DOHH2 (cell line): Measurements from ENCODE around the gene MEST.

Experiments
- CTCF ChIP-seq: fragments of 200-600 bp; sonication (generic); IDR thresholded peaks from one replicate; pipeline ENCODE4 v1.5.1; 2014; ENCODE audit warnings: antibody characterized with exemption, mild to moderate bottlenecking, low read depth, low read length; ENCODE audit not compliant: poor library complexity, severe bottlenecking
- EZH2phosphoT487 ChIP-seq: fragments of 200-600 bp; sonication (generic); IDR thresholded peaks from 2 replicates; pipeline ENCODE4 v1.6.1; 2017; ENCODE audit warnings: borderline replicate concordance, mild to moderate bottlenecking, antibody characterized with exemption, low read length, moderate library complexity, mixed read lengths

- TF ChIP-seq CTCF (no peak), EZH2phosphoT487 (no peak)
Observed at GRCh38 chr7:130485734-130486113, 6.2 kb upstream of the MEST start.
